Peyer's patch (tissue), 4 donors: ENCODE results near the gene RABEPK. TPM values are rescaled to one million over a fixed set of nuclear protein-coding genes. Genes with fewer than 3 reads are reported as not detected.

Experiments
- small RNA-seq, 2 donors: library from RNA; depleted of rRNA; stranded (forward); fragments of <200 nt; gene quantifications; one replicate each; pipeline ENCODE3, GENCODE V24; 2016
- total RNA-seq, 4 donors: library from RNA; depleted of rRNA; stranded (reverse); fragments of >200 nt; gene quantifications; one replicate each; pipeline ENCODE4 v1.1.0, GENCODE V29; 2016

Gene RABEPK
- total RNA-seq, 4 donors from 2014 or later: 6.3 to 9.2 (median 7.7) TPM

Small RNA genes within 50 kb of the gene (small RNA-seq; reads per million reads assigned to genes)
- gene AL354710.1: 0 reads per million in 2 donors

Other genes starting within 250 kb of the RABEPK start
- 10 to 100 TPM in 2 of 4 donors, 1 to 10 TPM in 2; 8.7 to 32.2 (median 11.7) TPM for gene SCAI, start 57.0 kb upstream of the RABEPK start, total RNA-seq
- gene PPP6C, start 10.7 kb upstream of the RABEPK start, total RNA-seq: 10 to 100 TPM; 15.5 to 29.9 (median 20.0) TPM
- 100 to 1,000 TPM in 1 of 4 donors, 10 to 100 TPM in 3; 65.6 to 136 (median 86.0) TPM for gene HSPA5, start 40.8 kb downstream of the RABEPK start, total RNA-seq
- gene GAPVD1, start 61.3 kb downstream of the RABEPK start, total RNA-seq: 10 to 100 TPM; 43.6 to 80.9 (median 65.6) TPM